Activated CD4-positive, alpha-beta memory T cell treated with anti-CD3 and anti-CD28 coated beads, Interleukin-2, amount 10 ng/mL, durations not matched to agents 7 days and 5 days (primary cell): ENCODE results near the gene UNC119. TPM values are rescaled to one million over a fixed set of nuclear protein-coding genes. Genes with fewer than 3 reads are reported as not detected.

Experiments
- CTCF ChIA-PET: fragments of 350-600 bp; sonication (Branson Sonifier 250); formaldehyde crosslinking; loops from one replicate; lab custom pipeline; 2021; ENCODE audit warnings: antibody characterized with exemption, inconsistent platforms; lab: Charles Lee
- POLR2A ChIA-PET: fragments of 350-600 bp; sonication (Branson Sonifier 250); formaldehyde crosslinking; loops from one replicate; lab custom pipeline; 2021; ENCODE audit warnings: antibody characterized with exemption; lab: Charles Lee
- DNase-seq: peaks from one replicate; pipeline ENCODE4 v3.0.0-alpha.2; 2020
- H3K27ac Mint-ChIP-seq: one replicate; pipeline ENCODE4 v1.8.0; 2021; ENCODE audit warnings: mild to moderate bottlenecking, mixed read lengths
- H3K27me3 Mint-ChIP-seq: one replicate; pipeline ENCODE4 v1.8.0; 2021; ENCODE audit warnings: mixed read lengths
- H3K36me3 Mint-ChIP-seq: one replicate; pipeline ENCODE4 v1.8.0; 2021; ENCODE audit warnings: low read depth, mixed read lengths
- H3K4me1 Mint-ChIP-seq: one replicate; pipeline ENCODE4 v1.8.0; 2021; ENCODE audit warnings: mixed read lengths
- H3K4me3 Mint-ChIP-seq: one replicate; pipeline ENCODE4 v1.8.0; 2021; ENCODE audit warnings: mild to moderate bottlenecking, mixed read lengths
- H3K9me3 Mint-ChIP-seq: one replicate; pipeline ENCODE4 v1.8.0; 2021; ENCODE audit warnings: mixed read lengths
- total RNA-seq, 2 experiments: library from RNA; stranded (reverse); gene quantifications; one replicate each; pipeline ENCODE4 v1.2.3, GENCODE V29; 2021

UNC119 gene
- total RNA-seq, 2 experiments from 2014 or later: 46.2 to 61.1 TPM

GRCh38 chr17:28549236-28550132 is 2.9 kb downstream of the UNC119 start:
- Mint-ChIP-seq H3K36me3 (peaks cover 29% of the 10 kb centered on the region), H3K27me3 (no peaks in the 10 kb centered on the region), H3K27ac (peak overlapping the region; percentile 88), H3K9me3 (no peaks in the 10 kb centered on the region), H3K4me1 (peaks cover 46% of the 10 kb centered on the region), H3K4me3 (peak overlapping the region; percentile 46)
- ChIA-PET CTCF (interaction anchor here (1.0 to 4.2 kb wide), 10 partner anchors 9 to 112 kb away, joined by 3 to 23 read pairs (median 4); partner anchors contain the start of gene PIGS), POLR2A (interaction anchor here (0.8 to 6.2 kb wide), 8 partner anchors 10 to 170 kb away, joined by 3 to 64 read pairs (median 4); partner anchors contain the start of genes ALDOC, PIGS, RPL23A and SDF2)
- peak; percentile 80 for DNase-seq

- Mint-ChIP-seq H3K4me1 (peaks cover 46% of the 10 kb centered on the region), H3K36me3 (peaks cover 20% of the 10 kb centered on the region), H3K27ac (peak overlapping the region; percentile 88), H3K4me3 (peak overlapping the region; percentile 8), H3K9me3 (no peaks in the 10 kb centered on the region), H3K27me3 (no peaks in the 10 kb centered on the region)
- POLR2A ChIA-PET: interaction anchor here (0.8 to 6.2 kb wide), 5 partner anchors 22 to 213 kb away, joined by 3 to 64 read pairs (median 4); partner anchors contain the start of genes PIGS, SPAG5 and TNFAIP1
- CTCF ChIA-PET: interaction anchor here (0.9 to 4.2 kb wide), 11 partner anchors 8 to 163 kb away, joined by 3 to 23 read pairs (median 3); partner anchors contain the start of genes PIGS and PROCA1
- DNase-seq: no peak
Observed at GRCh38 chr17:28548417-28549130, 3.9 kb downstream of the UNC119 start.

- peaks cover 45% of the 10 kb centered on the region for H3K4me1 Mint-ChIP-seq
- ChIA-PET POLR2A (interaction anchor here (0.6 to 6.2 kb wide), 5 partner anchors 23 to 590 kb away, joined by 3 to 64 read pairs (median 4); partner anchors contain the start of genes PIGS, SPAG5 and TNFAIP1), CTCF (interaction anchor here (0.9 to 4.2 kb wide), 10 partner anchors 8 to 164 kb away, joined by 3 to 23 read pairs (median 3); partner anchors contain the start of genes PIGS and PROCA1)
- peak overlapping the region; percentile 29 for H3K4me3 Mint-ChIP-seq
- H3K27ac Mint-ChIP-seq: peak overlapping the region; percentile 88
- H3K36me3 Mint-ChIP-seq: peaks cover 13% of the 10 kb centered on the region
- DNase-seq: peak; percentile 75
- no peaks in the 10 kb centered on the region for H3K9me3 Mint-ChIP-seq
- no peaks in the 10 kb centered on the region for H3K27me3 Mint-ChIP-seq
Observed at GRCh38 chr17:28547623-28548416, 4.6 kb downstream of the UNC119 start.

GRCh38 chr17:28547096-28547622 is 5.3 kb downstream of the UNC119 start:
- POLR2A ChIA-PET: interaction anchor here (0.6 to 6.2 kb wide), 5 partner anchors 24 to 589 kb away, joined by 3 to 64 read pairs (median 3); partner anchors contain the start of genes BLTP2, PIGS and TNFAIP1
- Mint-ChIP-seq H3K36me3 (peaks cover 11% of the 10 kb centered on the region), H3K4me1 (peaks cover 43% of the 10 kb centered on the region), H3K4me3 (no peak overlapping the region), H3K27me3 (no peaks in the 10 kb centered on the region), H3K9me3 (no peaks in the 10 kb centered on the region), H3K27ac (peak overlapping the region; percentile 72)
- DNase-seq: no peak
- CTCF ChIA-PET: interaction anchor here (0.8 to 1.6 kb wide), 6 partner anchors 8 to 51 kb away, joined by 3 to 9 read pairs (median 3); partner anchors contain the start of gene PIGS

GRCh38 chr17:28545787-28546415 is 6.5 kb downstream of the UNC119 start:
- CTCF ChIA-PET: interaction anchor here (1.0 to 1.6 kb wide), 2 partner anchors 10 to 25 kb away, joined by 4 to 9 read pairs; partner anchors contain the start of gene PIGS
- Mint-ChIP-seq H3K4me3 (no peak overlapping the region), H3K9me3 (no peaks in the 10 kb centered on the region), H3K36me3 (peaks cover 8% of the 10 kb centered on the region), H3K4me1 (peaks cover 33% of the 10 kb centered on the region), H3K27ac (no peak overlapping the region), H3K27me3 (no peaks in the 10 kb centered on the region)
- POLR2A ChIA-PET: interaction anchor here (1.3 to 6.2 kb wide), 2 partner anchors 25 to 99 kb away, joined by 3 to 64 read pairs; partner anchors contain the start of genes BLTP2 and PIGS
- DNase-seq: no peak

- Mint-ChIP-seq H3K27ac (no peak overlapping the region), H3K36me3 (peaks cover 8% of the 10 kb centered on the region), H3K4me3 (no peak overlapping the region), H3K27me3 (no peaks in the 10 kb centered on the region), H3K9me3 (no peaks in the 10 kb centered on the region), H3K4me1 (peaks cover 25% of the 10 kb centered on the region)
- CTCF ChIA-PET: interaction anchor here (1.3 kb wide), 1 partner anchor 8 kb away, joined by 3 read pairs; no protein-coding TSS in a partner anchor
- POLR2A ChIA-PET: no interaction called here
- DNase-seq: no peak
Observed at GRCh38 chr17:28545141-28545503, 7.3 kb downstream of the UNC119 start.

- Mint-ChIP-seq H3K9me3 (no peaks in the 10 kb centered on the region), H3K4me3 (no peak overlapping the region), H3K27ac (no peak overlapping the region), H3K4me1 (peaks cover 19% of the 10 kb centered on the region), H3K27me3 (no peaks in the 10 kb centered on the region), H3K36me3 (peaks cover 8% of the 10 kb centered on the region)
- DNase-seq: no peak
- ChIA-PET POLR2A (no interaction called here), CTCF (interaction anchor here (1.3 kb wide), 1 partner anchor 8 kb away, joined by 3 read pairs; no protein-coding TSS in a partner anchor)
Observed at GRCh38 chr17:28544402-28545140, 7.9 kb downstream of the UNC119 start.

- no peak for DNase-seq
- no peak overlapping the region for H3K4me3 Mint-ChIP-seq
- H3K9me3 Mint-ChIP-seq: no peaks in the 10 kb centered on the region
- ChIA-PET POLR2A (no interaction called here), CTCF (interaction anchor here (1.0 to 2.1 kb wide), 3 partner anchors 9 to 46 kb away, joined by 3 to 17 read pairs (median 5); no protein-coding TSS in a partner anchor)
- peaks cover 5% of the 10 kb centered on the region for H3K36me3 Mint-ChIP-seq
- no peaks in the 10 kb centered on the region for H3K27me3 Mint-ChIP-seq
- H3K4me1 Mint-ChIP-seq: no peaks in the 10 kb centered on the region
- no peak overlapping the region for H3K27ac Mint-ChIP-seq
Observed at GRCh38 chr17:28541439-28541838, 11.0 kb downstream of the UNC119 start.

- Mint-ChIP-seq H3K4me1 (no peaks in the 10 kb centered on the region), H3K36me3 (no peaks in the 10 kb centered on the region), H3K4me3 (no peak overlapping the region), H3K9me3 (no peaks in the 10 kb centered on the region), H3K27me3 (no peaks in the 10 kb centered on the region), H3K27ac (no peak overlapping the region)
- ChIA-PET CTCF (interaction anchor here (0.7 to 2.1 kb wide), 8 partner anchors 7 to 183 kb away, joined by 3 to 17 read pairs (median 3); partner anchors contain the start of genes PIGS and POLDIP2), POLR2A (no interaction called here)
- no peak for DNase-seq
Observed at GRCh38 chr17:28540231-28540630, 12.2 kb downstream of the UNC119 start.

GRCh38 chr17:28538296-28538895 is 14.0 kb downstream of the UNC119 start:
- POLR2A ChIA-PET: no interaction called here
- CTCF ChIA-PET: interaction anchor here (1.0 to 2.2 kb wide), 3 partner anchors 10 to 121 kb away, joined by 4 to 8 read pairs (median 4); no protein-coding TSS in a partner anchor

More at GRCh38 chr17:28538296-28538895, 14.0 kb downstream of the UNC119 start:
- no peak for DNase-seq
- no peak overlapping the region for H3K27ac Mint-ChIP-seq
- no peak overlapping the region for H3K4me3 Mint-ChIP-seq
- no peaks in the 10 kb centered on the region for H3K27me3 Mint-ChIP-seq
- H3K36me3 Mint-ChIP-seq: no peaks in the 10 kb centered on the region
- H3K4me1 Mint-ChIP-seq: no peaks in the 10 kb centered on the region
- H3K9me3 Mint-ChIP-seq: no peaks in the 10 kb centered on the region
